Umbilical cord (tissue), 2 donors: Measurements from ENCODE around the gene SLC28A1. TPM values are rescaled to one million over a fixed set of nuclear protein-coding genes. Genes with fewer than 3 reads are reported as not detected.
A peak's percentile ranks its signal among the peaks of the same experiment; 100 is the strongest.

Experiments
- DNase-seq: peaks from one replicate; pipeline ENCODE4 v3.0.0-alpha.2; 2015; ENCODE audit warnings: low spot score
- total RNA-seq: library from RNA; depleted of rRNA; stranded (reverse); fragments of >200 nt; gene quantifications from one replicate; pipeline ENCODE4 v1.2.3, GENCODE V29; 2014; ENCODE audit warnings: low replicate concordance; ENCODE audit not compliant: insufficient read depth

The SLC28A1 gene
- total RNA-seq, 1 donor from 2014 or later = 0.72 TPM

DNA sequence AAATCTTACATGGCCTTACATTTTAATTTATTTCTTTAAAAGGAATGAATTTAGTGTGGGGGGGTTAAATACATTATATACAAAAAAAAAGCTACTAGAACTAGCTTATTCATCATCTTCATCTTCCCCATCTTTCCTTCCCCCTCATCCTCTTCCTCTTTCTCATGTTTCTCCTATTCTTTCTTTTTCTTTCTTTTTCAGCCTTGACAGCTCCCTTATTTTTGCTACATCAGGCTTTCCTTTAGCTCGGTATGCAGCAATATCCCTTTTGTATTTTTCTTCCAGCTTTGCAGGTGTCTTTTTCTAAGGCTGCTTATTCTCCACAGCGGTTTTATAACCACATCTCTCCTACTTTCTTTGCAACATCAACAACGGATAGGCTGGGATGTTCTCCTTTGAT is 55.9 kb downstream of the SLC28A1 start:
- DNase-seq = no peak

DNA sequence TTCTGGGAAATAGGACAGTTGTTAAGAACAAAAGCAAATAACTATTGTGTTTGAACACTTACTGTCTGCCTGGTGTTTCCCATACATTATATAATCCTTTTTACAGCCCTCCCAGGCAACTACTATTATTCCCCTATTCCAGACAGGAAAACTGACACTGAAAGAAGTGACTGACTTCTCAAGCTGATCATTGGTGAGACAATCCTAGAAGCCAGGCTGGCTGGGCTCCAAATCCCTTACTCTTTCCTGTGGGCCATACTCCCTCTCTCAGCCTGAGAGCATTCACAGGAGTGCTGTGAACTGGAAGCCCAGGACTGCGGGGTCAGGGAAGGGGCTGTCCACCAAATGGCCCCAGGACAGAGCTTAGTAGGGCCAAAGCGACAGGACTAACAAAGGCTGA is 58.0 kb downstream of the SLC28A1 start:
- DNase-seq = no peak

DNA sequence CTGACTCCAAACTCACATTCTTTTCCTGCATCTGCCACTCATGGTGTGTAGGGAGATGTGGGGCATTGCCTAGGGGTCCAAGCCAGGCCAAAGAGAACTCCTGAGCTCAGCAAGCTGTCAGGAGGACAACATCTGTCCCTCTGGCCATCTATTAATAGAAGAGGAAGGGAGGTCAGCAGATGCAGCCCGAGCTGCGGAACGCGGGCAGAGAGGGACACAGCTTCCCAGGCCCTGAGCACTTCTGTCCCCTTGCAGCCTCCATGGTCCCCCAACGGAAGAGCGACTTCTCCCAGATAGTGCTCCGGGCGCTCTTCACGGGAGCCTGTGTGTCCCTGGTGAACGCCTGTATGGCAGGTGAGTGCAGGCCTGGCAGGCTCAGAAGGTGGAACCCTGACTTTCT is 59.8 kb downstream of the SLC28A1 start:
- DNase-seq = no peak

DNA sequence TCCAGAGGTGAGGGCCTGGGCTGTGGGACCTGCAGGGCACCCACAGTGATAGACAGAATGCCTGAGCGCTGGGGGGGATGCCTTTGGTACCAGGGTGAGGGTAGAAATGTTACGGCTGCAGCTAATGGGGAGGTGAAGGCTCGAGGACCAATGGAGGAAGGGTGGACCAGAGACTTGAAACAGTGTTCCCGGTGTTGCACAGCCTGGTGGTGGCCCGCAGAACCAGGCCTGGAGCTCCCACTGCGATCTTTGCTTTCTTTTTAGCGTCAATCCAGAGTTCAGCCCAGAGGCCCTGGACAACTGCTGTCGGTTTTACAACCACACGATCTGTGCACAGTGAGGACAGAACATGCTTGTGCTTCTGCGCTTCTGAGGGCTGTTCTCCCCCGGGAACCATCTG is 60.4 kb downstream of the SLC28A1 start:
- no peak for DNase-seq

DNA sequence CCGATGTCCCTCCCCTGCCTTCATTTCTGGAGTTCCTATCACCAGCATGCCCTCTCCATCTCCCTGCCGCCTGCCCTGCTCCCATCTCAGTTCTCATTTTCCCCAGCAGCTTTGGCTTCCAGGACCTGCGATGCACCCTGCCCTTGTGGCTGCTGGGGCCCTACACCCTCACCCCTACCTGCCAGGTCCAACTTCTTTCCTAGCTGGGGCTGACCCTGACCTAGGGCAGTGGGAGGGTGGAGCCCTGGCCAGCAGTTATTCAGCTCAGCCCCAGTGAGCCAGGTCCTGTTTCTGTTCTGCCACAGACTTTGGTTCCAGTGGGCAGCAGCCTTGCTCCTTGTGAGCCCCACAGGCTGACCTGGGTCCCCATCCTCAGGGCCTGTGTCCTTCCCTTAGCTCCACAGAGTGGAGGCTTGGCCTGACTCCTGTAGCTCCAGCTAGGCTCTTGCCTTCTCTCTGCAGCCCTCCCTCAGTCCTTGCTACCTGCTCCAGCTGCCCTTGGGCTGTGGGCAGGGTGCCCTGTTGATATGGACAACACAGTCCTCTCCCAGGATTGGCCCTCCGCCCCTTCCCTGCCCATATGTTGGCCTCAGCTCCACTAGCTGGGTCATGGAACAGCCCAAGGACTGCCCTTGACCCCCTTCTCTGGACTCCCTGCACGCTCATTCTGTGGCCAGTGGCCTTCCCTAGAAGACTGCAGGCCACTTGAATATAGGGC is 62.5 kb downstream of the SLC28A1 start:
- DNase-seq = no peak

DNA sequence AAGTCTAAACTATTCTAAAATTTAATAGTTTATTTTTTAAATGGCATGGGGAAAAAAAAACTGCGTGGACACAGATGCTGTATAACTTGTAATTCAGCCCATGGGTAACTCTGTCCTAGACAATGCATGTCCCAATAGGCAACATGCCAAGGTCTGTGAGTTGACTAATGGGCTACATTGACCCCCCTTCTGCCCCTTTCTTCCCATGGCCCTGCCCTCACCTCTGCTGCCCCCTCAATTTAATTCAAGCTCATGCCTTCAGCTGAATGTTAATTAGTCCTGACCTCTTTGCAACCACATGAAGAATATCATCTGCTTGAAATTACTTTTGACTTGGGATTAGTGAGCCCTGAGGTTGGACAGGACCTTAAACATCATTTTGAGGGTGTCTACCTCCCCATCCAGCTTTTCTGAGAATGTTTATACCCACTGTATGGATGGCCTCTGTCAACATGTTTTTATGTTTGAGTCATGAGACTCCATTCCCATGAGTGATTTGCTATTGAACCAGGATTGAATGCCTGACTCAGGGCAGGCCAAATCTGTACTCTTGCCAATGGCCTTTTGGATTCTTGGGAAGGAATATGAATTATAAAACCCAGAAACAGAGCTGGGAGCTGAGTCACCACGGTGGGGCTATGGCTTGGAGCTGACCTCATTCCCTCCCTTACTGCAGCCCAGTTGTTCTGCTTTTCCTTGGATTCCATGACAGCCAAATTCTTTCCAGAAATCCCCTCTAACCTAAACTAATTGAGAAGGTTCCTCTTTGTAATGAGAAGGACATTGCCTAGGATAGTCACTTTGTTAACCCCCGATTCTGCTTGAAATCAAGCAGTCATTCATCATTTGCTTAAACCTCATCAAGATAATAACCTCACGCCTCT is 63.7 kb downstream of the SLC28A1 start:
- peak; percentile 84 for DNase-seq

DNA sequence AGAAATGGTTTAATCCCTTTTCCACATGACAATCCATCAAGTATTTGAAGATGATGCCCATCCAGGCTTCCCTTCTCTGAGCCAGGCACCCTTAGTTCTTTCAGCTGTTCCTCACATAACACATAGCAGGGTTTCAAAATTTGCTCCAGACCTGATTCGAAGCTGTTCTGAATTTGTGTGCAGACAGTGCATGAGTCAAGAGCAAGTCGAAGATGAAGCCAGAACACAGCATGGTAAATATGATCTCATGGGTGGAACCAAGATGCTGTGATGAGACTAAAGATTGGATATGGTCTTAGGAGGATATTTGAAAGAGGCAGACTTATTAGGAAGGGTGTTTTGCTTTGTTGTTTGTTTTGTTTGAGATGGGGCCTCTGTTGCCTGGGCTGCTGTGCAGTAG is 64.6 kb downstream of the SLC28A1 start:
- DNase-seq = peak; percentile 31

DNA sequence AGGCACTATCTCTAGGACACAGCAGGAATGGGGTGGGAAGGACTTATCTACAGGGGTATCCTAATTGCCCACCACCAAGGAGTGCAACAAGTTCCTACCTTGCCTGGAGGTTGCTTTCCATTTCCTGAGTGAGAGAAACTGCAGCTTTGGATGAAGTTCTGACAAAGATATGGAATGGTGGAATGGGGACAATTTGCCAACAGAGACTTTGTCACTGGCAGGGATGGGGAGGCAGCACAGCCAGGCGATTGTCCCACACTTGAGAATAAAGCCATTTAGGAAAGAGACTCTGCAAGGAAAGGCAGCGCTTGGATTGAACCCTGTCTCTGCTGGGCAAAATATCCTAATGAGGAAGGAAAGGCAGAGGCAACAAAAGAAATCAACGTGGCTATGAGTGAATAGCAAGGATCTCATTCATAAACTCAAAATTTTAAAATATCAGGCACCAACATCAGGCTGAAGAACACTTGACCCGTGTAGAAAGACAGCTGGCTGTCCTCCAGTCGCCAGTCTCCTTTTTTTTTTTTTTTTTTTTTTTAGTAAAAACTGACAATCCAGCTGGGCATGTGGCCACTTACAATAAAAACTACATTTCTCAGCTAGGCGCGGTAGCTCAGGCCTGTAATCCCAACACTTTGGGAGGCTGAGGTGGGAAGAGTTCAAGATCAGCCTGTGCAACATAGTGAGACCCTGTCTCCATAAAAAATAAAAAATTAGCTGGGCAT is 65.5 kb downstream of the SLC28A1 start:
- DNase-seq = no peak

DNA sequence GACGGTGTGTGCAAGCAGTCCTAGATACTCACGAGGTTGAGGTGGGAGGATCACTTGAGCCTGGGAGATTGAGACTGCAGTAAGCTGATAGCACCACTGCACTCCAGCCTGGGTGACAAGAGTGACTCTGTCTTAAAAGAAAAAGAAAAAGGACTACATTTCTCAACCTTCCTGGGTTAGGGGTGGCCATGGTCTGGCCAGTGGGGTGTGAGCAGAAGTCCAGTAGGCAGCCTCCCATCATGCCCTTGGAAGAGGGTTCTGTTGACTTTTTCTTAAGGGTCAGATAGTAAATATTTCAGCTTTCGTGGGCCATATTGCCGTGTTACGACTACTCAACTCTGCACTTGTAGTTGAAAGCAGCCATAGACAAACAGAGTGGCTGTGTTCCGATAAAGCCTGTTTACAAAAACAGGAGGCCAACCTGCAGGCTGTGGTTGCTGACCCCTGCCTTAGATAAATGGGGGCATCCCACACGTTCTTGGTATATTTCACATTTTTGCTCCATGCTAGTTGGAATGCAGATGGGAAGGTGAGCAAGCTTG is 66.2 kb downstream of the SLC28A1 start:
- no peak for DNase-seq

DNA sequence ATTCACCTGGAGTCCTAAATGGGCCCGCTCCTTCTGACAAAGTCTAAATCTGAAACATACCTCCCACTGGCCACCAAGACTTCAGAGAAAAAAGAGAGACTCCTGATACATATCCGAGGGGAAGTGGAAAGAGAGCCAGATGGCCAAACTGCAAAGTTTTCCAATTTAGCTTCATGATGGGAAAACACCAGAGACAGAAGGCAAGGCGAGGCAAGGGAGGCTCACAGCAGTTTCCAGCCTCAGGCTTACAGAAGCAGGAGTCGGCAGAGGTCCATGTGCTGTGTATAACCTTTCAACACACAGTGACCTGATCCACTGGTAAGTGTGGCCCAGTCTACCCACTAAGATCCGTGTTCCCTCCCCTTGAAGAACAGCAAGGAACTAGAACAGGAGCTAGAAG is 67.3 kb downstream of the SLC28A1 start:
- no peak for DNase-seq

DNA sequence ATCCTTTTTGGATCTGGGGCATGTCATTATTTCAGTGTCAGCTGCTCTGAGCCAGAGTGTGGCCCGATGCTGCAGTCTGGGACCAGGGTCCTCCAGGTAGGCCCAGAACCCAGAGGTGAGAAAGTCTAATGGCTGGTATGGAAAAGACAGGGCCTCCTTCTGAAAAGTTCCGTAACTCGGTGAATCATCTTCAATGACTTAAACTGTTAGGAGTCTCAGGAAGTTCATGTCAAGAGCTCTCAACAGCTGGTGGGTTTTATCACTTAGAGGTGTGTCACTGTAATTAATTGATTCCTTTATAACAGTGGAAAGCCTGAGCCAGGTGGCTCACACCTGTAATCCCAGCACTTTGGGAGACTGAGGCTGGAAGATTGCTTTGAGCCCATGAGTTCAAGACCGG is 68.7 kb downstream of the SLC28A1 start:
- no peak for DNase-seq

DNA sequence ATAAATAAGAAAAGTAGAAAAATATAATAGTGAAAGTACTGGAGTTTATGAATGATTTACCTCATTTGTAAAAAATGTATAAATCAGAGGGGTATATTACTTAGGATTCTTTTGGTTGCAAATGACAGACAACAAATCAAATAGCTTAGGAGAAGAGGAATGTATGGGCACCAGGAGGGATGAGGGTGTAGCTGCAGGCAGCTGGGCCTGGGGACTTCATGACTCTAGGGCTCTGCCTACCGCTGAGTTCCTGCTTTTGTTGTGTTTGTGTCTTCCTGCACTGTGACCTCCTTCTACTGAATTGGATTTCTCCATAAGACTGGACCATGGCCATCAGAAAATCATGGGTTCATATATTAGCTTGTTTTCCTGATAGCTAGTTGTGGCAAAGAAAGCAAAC is 69.3 kb downstream of the SLC28A1 start:
- no peak for DNase-seq

DNA sequence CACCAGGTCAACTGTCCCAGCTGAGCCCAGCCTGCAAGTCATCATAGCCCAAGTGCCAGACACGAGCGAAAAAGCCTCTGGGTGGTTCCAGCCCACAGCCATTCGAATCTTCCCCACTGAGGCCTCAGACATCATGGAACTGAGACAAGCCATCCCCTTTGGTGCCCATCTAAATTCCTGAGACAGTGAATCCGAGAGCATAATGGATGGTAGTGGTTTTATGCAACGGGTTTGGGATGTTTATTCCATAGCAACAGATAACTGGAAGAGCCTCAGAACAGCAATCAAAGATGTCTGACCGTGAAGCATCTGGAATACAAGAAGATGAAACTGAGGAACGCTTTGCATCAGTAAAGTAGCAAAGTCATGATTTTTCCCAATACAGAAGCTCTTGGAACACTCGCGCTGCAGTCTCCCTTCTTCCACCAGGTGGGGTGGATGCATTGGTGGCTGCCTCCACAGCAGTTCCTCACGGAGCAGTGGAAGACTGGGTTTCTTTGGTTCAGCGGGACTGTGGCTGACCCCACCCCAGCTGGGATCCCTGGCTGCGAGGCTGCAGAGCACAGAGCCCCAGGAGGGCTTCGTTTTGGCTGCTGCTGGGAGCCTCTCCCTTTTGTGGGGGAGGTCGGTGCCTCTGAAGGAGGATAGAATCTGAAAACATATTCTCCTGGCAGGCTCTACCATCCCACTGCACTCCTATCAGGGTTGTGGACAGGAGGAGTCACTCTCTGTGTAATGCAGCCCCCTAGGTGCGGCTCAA is 70.8 kb downstream of the SLC28A1 start:
- peak; percentile 74 for DNase-seq

DNA sequence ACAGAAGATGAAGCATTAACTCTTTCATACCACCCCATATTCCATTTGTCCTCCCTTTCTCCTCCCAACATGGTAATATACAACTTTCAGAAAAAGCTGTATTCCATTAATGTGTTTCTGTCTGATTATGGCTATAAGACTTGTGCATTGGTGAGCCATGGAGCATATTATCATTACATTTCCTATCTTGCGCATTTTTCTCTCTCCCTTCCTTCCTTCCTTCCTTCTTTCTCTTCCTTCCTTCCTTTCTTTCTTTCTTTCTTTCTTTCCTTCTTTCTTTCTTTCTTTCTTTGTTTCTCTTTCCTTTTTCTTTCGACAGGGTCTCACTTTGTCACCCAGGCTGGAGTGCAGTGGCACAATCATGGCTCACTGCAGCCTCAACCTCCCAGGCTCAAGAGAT is 71.7 kb downstream of the SLC28A1 start:
- DNase-seq = no peak

DNA sequence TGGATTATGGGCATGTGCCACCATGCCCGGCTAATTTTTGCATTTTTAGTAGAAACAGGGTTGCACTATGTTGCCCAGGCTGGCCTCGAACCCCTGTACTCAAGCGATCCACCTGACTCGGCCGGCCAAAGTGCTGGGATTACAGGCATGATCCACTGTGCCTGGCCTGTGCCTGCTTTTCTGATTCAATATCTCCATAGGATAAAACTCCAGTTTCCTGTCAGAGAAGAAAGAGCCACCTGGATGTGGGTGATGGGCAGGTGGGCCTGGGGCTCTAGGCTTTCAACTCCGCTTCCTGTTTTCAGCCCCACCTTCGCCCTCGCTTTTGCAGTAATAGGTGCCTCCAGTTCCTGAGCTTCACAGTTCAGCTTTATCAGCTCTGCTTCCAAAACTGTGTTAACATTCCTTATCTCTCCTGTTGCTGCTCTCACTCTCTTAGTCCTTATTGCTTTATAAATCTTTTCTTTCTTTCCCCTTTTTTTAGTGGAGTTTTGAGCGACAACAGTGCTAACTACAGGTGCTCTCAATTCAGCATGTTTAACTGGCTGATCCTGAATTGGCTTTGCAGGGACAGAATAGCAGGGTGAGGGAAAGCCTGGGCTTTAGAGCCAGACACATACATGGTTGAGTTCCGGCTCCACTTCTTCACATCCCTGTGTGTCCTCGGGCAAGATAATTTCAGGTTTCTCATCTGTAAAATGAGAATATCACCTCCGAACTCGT is 76.1 kb downstream of the SLC28A1 start:
- DNase-seq = no peak

DNA sequence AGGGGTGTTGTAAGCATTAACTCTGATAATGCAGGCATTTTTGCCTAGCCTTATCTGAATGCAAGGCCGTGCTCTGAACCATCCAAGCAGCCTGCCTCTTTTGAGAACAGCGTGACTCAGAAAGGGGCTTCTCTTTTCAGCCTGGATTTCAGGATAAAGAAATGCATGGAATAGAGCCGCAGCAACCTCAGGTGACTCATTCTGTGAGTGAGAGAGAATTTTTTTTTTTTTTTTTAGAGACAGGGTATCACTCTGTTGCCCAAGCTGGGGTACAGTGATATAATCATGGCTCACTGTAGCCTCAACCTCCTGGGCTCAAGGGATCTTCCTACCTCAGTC is 76.6 kb downstream of the SLC28A1 start:
- peak; percentile 72 for DNase-seq

DNA sequence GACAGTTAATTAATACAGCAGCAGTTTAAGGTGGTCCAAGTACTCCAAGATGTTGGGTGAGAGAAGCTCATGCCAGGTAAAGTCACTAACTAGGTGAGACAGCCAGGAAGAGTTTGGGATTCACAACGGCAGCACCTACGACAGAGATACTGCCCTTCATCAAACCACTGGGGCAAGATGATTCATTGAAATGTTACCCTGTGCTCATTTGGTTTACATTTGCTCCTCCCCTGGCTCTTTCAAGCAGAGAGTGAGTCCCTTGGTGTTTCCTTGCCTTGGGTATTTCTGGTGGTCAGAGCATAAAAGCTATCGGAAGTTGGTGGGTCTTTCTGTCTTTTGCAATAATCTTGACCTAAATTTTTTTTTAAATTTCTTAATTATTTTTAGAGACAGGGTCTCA is 77.2 kb downstream of the SLC28A1 start:
- no peak for DNase-seq

DNA sequence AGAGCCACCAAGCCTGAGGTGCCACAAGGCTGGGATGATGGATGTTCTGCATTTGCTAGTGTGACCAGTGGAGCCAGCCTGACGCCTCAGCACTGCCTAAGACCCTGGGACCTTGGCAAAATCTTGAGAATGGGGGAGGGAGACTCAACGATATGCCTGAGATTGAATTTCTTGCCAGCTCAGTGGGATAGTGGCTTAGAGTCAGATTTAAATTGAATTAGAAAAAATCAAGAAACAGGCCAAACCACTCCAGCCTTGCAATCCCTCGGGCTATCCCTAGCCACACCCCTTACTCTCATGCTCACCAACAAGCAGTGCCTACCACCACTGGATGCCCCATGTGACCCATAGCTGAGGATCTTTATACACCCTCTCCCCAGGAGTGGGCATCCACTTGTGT is 78.5 kb downstream of the SLC28A1 start:
- peak; percentile 32 for DNase-seq

DNA sequence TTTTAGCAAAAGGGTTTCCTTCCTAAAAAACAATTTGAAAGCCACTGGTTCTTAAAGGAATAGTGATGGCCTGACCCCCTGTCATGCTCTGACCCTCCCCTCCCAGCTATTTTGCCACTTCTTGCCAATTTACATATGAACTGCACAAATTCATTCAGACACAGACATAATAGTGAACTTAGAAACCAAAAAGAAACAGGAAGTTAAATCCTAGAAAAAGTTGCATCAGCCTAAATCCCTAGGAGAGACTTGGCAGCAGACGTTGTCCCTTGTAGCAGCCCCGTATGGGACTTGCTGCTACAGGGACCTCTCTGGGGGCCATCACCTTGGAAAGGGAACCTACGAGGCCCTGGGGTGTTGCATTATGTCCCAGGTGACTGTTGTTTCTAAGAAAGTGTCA is 82.9 kb downstream of the SLC28A1 start:
- DNase-seq = no peak

DNA sequence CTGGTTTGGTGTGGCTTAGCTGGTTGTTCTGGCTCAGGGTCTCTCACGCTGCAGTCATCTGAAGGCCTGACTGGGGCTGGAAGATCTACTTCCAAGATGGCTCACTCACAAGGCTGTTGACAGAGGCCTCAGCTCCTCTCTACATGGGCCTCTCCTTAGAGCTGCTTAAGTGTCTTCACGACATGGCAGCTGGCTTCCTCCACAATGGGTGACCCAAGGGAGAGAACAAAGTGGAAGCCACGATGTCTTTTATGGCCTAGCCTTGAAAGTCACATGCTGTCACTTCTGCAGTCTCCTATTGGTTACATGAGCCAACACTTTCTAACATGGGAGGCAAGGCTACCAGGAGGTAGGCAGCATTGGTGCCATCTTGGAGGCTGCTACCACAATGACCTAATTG is 83.8 kb downstream of the SLC28A1 start:
- no peak for DNase-seq

DNA sequence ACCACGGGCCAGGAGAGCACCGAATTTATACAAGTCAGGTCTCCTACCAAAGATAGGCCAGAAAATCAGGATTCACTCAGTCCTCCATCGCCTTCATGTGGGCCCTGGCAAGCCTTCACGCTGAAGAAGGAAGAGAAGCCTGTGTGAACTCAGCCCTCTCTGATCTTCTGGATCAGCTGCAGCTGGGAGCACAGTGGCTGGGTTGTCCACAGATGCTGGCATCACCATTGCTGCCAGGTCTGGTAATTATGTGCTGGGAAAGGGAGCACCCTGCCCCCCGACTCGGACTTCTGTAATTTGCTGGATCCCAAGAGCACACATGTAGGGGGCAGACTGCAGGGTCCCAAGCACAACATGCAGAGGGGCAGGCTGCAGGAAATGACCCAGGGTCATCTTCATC is 84.8 kb downstream of the SLC28A1 start:
- no peak for DNase-seq
